Urothelium cell line (cell line): ENCODE data around the gene GGT1.
A peak's percentile ranks its signal among the peaks of the same experiment; 100 is the strongest.
"Not testable (repeated sequence)": the region's sequence is repeated elsewhere in the genome, so short reads cannot be mapped to it uniquely, and the experiment has no call there.

Source experiments
- DNase-seq: peaks from one replicate; pipeline ENCODE4 v3.0.0; 2011; ENCODE audit warnings: low spot score, mixed read lengths
- FAIRE-seq: peaks from 2 replicates; lab custom pipeline; 2011; peaks lifted over from hg19 to GRCh38; lab: Jason Lieb, UNC

GGT1 gene

DNA sequence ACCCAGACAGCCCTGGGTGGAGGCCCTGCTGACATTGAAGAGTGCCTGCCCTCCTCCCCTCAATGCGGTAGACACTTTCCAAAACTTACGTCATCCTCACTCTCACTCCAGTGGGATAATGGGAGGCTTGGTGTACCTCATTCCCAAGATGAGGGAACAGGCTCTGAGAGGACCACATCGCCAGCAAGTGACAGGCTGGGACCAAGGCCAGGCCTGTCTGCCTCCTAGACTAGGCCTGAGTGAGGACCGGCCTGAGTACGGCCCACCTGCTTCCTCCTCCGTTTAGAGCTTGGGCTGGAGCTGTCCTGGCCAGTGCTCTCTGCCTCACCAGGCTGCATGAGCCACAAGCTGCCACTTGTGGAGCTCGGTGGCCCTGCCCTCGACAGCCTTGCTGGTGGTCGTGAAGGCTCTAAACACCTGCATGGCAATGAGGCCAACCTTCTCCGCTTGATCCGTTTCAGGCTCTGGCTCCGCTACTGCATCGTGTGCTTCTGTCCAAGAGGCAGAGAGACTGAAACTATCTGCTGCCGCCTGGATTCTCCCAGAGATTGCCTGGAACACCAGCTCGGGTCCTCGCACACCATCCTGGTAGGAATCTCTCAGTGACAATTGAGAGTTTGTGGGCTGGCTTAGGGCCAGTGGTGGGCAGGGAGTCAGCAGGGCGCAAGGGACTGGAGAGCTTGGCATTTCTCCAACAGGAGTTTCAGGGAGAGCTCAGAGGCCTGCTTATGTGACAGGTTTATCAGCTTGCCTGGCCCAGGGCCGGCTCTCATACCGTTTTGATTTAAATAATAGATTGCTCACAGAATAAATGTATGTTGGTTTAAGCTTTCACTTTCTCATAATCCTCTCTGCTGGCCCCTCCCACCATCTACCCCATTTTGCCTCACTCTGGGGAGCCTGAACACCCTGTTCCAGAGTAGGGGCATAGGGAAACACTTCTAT, 19.5 kb upstream of the GGT1 start:
- DNase-seq (no peak), FAIRE-seq (peak; percentile 63)

DNA sequence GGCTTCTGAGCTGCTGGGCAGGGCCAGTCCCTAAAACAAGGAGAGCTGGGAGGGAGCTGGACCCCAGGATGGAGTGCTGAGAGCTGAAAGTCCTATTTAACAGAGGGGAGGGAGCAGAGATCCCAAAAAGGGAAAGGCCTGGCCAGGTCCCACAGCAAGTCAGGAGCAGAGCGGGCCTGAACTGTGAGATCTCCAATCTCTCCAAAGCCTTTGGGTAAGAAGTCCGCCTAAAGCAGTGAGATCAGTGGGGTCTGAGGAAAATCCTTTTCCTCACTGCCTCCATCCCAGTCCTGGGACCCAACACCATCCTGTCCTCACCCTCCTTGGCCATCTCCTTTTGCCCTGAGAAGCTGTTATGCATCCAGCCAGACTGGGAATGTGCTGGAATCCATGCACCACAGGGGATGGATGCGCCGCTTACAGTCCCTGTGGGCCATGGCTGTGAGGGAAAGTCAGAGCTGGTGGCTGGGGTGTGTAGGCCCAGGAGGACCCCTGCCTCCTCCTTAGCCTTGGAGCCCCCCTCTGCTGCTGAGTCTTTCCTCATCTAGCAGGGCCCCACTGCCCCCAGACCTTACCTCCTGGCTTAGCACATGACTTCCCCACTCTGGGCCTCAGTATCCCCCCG, 18.7 kb upstream of the GGT1 start:
- FAIRE-seq: peak; percentile 30
- no peak for DNase-seq

DNA sequence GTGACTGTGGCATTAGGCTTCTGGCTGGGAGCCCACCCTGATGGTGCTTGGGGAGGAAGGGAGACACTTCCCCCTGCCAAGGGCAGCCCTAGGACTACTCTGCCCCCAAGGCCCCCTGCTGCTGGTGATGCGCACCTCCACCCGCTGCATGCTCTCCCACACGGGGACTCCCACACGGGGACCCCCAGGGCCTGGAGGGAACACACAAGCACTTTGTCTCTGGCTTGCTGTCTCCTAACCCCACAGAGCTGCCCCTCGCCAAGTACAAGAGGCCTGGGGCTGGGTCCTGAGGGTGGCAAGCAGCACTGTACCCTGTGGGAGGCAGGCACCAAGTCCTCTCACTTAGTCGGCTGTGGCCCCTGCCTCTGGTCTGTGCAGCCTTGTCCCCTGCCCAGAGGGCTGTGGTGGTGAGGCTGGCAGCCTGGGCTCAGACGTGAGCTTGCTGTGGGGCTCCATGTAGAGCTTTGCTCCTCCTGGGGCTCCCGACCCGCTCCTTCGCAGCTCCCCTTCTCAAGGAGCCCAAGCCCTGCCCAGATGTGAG, 18.1 kb upstream of the GGT1 start:
- FAIRE-seq (no peak), DNase-seq (no peak)

DNA sequence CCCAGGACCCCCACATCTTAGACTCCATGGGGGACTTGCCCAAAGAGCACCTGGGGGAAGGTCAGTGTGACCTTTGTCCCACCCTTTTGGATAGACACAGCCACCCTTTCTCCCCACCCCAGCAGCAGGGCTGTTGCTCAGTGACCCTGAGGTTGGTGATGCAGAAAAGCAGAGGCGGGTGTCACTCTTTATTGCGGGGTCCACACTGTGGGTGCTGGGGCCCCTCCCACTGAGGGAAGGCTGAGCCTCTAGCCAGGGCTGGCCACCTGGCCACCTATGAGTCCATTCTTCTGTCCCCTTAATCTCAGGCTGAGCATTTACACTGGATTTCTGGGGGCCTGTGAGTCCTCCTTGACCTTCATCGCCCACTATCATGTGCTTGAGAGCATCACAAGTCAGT, 17.5 kb upstream of the GGT1 start:
- DNase-seq: no peak
- FAIRE-seq: no peak

DNA sequence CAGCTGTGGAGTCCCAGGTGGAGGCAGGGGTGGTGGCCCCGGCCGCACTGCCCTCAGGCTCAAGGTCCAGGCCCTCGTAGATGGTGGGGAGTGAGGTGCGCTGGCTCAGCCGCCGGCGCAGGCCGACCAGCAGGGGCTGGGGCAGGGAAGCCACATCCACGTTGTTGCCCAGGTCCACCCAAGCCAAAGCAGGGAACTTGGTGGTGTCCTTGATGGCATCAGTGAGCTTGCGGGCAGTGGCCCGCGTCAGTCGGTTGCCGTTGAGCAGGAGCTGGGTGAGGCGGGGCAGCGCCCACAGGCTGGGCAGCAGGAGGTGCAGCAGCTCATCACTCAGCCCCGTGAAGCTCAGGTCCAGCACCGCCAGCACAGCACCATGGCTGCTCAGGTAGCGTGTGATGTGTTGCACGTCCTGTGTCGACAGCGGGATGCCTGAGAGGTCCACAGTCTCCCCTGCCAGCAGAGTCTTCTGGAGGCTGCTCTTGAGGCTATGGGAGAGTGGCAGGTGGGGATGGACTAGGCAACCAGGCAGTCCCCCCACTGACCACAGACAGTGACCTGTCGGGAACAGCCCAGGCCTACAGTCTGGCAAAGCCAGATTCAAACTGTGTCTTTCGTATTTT, 17.0 kb upstream of the GGT1 start:
- FAIRE-seq: peak; percentile 48
- no peak for DNase-seq

DNA sequence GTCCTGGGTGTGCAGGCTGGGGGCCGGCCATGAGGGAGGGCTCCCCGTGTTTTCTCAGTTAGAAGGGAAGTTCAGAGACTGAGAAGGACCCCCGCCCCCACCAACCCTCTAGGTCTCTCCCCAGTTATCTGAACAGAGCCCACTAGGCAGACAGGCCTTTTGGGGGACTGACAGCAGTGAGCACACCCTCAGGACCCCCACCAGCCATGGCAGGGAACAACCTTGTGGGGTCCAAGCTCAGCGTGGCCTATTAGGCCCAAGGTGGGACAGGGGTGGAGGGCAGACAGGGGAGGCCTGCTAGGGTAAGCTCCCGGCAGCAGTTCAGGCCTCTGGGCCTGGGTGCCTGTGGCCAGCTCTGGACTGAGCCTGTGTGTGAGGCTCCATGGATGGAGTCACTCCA, 15.7 kb upstream of the GGT1 start:
- DNase-seq (no peak), FAIRE-seq (peak; percentile 74)

DNA sequence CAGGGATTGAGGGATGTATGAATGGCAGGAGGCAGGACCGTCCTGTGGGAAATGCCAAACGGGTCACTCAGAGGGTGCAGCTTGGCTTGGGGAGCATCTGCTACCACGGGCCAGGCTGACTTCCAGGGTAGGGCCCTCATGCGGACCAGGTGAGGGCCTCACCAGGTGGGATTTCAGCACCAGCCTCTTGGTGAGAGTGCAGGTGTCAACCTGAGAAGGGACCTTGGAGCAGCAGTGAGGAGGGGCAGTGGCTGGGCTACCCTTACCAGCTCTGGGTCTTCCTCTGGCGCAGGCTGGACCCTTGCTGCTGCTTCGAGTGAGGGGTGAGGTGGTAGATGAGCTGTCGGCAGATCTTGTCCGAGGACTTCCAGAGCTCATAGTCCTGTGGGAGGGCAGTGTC, 15.0 kb upstream of the GGT1 start:
- DNase-seq (no peak), FAIRE-seq (no peak)

DNA sequence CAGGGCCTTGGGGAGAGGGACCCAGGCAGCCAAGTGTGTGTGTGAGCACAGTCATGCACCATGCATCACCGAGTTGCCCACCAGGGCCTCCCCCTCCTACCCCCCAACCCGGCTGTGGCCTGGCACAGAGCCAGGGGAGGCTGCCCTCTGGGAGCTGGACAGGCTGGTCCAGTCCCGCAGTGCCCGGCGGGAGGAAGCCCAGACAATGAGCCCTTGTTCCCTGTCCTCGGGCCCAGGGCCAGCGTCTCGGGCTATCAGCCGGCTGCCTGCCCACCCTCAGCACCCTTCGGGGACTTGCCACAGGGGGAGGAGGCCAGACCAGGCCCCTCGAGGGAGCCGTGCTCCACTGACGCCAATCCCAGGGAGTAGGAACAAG, 14.6 kb upstream of the GGT1 start:
- FAIRE-seq: peak; percentile 97
- DNase-seq: peak; percentile 65

DNA sequence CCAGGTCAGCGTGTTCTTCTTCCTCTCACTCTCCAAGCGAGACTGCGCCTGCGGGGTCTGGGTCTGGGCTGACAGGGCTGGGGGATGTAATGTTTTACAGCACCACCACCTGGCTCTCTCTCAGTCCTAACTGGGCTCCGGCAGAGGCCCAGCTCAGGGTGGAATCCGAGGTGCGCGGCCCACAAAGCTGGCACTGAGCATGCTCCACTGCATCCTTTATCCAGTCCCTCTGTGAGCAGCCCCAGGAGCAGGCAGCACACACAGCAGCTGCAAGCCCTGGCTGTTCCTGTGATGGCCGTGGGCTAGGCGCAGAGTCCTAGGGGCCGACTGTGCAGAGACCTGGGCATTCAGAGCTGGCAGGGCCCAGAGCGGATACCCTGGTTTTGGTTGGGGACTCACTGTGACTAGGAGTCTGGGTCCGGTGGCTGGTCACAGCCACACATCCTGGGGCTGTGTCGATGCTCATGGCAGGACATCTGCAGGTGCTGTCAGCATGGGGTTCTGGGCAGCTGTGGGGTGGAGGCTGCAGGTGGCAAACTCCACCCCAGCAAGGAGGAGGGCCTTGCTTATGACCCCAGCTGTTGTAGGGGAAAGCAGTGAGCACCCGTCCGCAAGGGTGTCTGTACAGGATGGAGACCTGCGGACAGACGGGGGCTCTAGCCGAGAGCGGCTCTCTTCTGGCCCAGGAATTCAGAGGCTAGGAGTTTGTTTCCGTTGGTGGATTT, 14.1 kb upstream of the GGT1 start:
- FAIRE-seq (peak; percentile 13), DNase-seq (no peak)

DNA sequence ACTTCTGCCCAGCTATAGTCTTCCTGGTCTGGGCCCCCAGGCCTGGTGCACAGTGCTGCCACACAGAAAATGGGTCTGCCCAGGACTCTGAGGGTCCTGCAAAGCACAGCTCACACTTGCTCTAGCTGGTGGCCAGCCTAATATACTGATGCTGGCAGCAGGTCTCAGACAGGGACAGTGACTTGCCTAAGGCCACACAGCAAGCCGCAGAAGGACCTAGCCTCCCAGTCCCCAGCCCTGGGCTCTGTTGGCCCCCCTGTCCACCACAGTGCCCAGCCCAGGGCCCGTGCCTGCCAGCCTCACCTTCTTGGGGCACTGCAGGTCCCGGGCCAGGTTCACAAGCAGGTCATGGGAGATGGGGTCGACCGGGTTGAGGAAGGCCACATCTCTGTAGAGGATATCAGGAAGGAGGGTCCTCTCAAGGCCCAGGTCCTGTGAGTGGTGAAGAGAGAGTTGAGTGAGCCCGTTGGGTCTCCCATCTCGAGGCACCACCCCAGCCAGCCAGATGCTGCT, 13.4 kb upstream of the GGT1 start:
- no peak for DNase-seq
- FAIRE-seq: no peak

DNA sequence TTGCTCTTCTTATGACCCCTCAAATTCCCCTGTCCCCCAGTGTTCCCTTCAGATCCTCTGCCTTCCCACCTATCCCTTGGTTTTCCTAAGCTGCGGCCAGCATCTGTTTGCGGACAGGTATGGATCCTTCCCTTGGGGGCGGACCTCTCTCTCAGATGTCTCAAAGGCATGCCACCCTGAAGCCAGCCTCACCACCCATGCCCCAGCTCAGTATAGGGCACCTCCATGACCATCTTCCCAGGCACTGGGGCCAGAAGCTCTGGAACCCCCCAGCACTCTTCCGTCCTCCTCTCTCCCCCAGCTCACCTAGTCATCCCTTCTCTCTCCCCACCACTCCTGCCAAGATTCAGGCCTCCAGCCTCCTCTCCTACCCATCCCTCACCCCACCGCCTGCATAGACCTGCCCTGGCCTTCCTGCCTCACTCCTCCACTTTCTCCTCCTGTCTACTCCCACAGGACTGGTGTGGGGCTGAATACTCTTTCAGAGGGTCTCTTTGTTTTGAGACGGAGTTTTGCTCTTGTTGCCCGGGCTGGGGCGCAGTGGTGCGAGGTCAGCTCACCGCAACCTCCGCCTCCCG, 12.3 kb upstream of the GGT1 start:
- FAIRE-seq: no peak
- DNase-seq: no peak

DNA sequence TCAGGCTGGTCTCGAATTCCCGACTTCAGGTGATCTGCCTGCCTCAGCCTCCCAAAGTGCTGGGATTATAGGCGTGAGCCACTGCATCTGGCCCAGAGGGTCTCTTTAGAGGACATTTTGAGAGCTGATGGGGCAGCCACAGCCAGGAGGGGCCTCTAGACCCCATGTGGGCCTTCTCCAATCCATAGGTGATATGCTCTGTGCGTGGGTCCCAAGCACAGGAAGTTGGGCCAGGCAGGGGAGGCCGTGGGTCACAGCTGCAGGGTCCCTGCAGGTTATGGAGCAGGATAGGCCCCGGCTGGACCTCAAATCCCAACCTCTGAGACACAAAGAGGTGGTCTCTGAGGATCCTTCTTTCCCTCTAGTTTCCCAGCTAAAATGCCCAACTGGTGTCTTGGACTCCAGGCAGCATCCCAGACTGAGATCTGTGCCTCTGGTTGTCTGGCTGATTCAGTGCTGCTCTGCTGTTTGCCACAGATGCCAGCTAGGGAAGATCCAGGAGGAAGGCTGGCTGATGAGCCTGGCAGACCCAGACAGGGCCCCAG, 11.6 kb upstream of the GGT1 start:
- DNase-seq (no peak), FAIRE-seq (no peak)

DNA sequence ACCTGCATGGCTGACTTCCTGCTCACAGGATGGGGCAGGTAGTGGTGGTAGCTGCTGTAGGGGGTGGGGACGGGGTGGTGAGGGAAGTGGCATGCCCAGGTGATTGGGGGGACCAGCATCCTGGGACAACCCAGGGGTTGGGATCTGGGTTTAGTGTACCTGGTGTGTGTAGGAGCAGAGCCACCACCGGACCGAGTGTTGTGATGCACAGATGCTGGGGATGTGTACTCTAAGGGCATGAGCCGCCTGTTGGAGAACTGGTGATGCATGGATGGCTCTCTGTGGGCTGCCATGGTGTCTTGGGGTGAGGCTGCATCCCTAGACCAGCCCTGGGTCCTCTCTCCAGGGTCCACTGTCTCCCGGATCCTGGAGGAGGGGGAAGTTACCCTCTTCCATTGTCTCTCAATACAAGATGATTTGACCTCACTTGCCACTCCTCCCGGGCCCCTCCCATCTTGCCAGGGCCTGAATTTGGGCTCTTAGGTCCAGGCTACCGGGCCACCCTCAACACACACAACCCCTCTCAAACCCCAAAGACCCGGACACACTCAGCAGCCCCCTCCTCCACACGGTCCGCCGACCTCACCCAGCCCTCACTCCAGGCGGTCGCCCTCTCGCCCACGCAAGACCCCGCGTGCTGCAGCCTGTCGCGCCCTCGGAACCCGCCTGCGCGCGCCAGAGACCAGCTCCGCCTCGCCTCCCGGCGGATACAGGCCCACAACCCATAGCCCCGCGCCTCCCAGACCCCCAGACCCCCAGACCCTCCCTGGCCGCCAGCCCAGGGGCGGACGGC, 10.7 kb upstream of the GGT1 start:
- peak; percentile 69 for FAIRE-seq
- no peak for DNase-seq

DNA sequence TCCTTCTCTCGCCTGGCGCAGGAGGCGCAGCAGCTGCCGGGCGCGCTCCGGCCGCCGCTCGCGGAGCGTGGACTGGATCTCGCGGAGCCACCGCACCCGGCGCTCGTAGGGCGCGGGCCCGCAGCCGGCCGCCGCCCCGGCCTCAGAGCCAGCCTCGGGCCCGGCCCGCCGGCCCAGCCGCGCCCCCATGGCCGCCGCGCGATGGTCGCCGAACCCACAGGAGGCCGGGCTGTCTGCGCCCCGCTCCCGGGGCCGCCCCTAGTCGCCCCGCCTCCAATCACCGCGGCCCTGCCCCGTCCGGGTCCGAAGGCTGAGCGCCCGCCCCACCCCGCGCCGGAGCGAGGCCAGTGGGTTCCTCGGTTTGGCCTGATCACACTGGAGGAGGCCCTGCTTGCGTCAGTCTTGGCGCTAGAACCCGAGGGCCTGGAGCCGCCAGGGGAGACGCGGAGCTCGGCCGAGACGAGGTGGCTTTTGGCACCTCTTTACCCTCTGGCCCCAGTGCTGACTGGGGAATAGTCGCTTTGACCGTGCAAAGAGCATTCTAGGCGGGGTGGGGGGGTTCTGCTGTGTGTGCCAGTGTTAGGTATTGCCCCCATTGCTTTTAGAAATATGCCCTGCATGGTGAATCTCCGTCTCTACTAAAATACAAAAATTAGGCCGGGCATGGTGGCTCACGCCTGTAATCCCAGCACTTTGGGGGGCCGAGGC, 10.0 kb upstream of the GGT1 start, which contains the start of gene LRRC75B:
TSS of gene LRRC75B (minus strand) at position 223 of the 708 bp plus-strand sequence. CDS start at position 189, 34 bp downstream.
- FAIRE-seq (peak; percentile 56), DNase-seq (peak; percentile 92)

DNA sequence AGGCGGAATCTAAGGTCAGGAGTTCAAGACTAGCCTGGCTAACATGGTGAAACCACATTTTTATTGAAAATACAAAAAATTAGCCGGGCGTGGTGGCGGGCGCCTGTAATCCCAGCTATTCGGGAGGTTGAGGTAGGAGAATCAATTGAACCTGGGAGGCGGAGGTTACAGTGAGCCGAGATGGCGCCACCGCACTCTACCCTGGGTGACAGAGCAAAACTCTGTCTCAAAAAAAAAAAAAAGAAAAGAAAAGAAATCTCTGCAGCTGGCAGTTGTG, 9.5 kb upstream of the GGT1 start:
- FAIRE-seq, DNase-seq: not testable (repeated sequence)

DNA sequence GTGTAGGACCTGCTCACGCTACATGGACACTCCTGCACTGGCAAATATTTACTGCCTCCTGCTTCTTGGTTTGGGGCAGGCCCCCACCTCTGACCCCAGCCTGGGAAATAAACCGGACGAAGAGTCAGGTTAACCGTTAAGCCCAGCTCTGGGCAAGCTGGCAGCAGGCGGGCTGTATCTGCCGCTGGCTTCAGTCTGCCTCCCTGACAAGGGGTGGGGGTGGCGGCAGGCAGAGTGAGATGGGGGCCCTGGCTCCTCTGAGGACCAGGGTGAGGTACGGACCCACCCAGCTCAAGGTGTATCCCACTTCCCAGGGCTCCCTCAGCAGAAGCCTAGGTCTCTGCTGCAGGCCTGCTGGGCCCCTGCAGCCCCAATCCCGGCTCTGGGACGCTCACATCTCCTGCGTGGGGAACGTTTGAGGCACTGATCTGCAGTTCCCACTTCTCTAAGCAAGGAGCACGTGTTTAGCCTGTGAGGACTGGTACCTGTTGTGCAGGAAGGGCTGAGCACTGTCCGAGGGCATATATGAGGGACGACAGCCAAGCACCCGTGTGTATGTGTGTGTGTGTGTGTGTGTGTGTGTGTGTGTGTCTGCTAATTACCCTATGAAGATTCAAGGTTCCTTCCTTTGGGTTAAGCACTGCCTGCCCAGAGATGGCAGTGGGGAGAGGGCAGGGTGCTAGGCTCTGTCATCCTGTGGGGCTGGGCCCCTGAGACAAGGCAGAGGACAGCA, 9.0 kb upstream of the GGT1 start:
- FAIRE-seq (peak; percentile 53), DNase-seq (no peak)

DNA sequence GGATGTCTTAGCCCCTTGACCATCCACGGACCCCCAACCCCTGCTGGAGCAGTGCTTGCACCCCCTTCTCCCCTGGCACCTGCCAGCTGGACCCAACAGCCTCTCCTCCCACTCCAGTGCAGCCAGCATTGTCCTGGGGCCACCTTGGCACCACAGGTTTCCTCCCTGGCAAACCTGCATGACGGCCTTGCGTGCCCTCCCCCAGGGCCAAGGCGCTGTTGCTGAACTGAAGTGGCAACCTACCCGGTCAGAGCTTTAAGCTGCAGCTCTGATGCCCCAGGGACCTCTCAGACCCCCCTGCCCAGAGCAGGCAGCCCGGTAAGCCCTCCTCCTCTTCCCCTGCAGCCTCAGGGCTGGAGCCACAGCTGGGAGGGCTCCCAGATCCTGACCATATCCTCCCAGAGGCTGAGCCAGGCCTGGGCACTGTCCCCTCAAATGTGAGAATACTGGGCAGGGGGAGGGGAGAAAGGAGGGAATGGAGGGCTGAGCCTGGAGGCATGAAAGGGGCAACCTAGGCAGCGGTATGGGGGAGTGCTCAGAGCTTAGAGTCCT, 8.3 kb upstream of the GGT1 start:
- no peak for FAIRE-seq

DNA sequence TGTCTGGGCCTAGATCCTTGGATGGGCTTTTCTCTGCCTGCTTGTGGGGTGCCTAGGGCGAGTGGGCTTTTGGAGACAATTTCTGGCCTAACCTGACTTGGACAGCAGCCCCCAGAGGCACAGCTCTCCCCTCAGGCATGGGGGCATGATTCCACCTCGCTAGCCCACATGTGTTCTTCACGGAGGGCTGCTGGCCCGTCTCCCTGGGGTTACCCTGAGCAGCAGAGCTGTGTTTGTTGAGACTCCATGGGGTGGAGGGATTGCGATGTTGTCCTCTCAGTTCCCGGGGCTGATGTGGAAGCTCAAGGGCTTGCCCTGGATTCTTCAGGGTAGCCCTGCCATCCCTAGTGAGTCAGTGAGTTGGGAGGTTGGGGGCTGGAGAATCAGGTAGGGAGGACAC, 7.8 kb upstream of the GGT1 start:
- DNase-seq (no peak), FAIRE-seq (no peak)

More for the DNA sequence above, 8.3 kb upstream of the GGT1 start:
- no peak for DNase-seq
